ENCODE data around the gene CREB5.
"Not testable (repeated sequence)": the region's sequence is repeated elsewhere in the genome, so short reads cannot be mapped to it uniquely, and the experiment has no call there.

Gene CREB5

GRCh38 chr7:28793381-28794085 lies 381.2 kb downstream of the CREB5 start:
- no peak for DNase-seq

- no peak for DNase-seq
Measured at GRCh38 chr7:28798274-28798673, 386.0 kb downstream of the CREB5 start.

DNA sequence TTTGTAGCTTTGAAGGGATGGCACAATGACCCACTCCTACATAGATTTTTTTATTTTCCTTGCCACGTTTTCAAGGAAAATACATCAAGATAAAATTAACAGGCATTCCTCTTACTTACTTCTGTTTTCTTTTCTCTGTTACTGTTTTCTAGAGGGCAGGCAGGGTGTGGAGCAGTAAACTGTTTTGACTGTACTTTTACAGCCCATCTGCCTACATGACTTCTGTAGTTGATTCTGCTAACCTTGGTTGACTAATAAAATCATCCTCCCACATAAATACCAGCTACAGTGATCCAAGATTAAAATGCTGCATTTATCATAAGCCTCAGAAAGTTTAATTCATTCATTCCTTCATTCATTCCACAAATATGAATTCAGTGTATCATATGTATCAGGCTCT lies 387.3 kb downstream of the CREB5 start:
- no peak for DNase-seq

GRCh38 chr7:28800150-28800549 lies 387.8 kb downstream of the CREB5 start:
- no peak for DNase-seq

DNA sequence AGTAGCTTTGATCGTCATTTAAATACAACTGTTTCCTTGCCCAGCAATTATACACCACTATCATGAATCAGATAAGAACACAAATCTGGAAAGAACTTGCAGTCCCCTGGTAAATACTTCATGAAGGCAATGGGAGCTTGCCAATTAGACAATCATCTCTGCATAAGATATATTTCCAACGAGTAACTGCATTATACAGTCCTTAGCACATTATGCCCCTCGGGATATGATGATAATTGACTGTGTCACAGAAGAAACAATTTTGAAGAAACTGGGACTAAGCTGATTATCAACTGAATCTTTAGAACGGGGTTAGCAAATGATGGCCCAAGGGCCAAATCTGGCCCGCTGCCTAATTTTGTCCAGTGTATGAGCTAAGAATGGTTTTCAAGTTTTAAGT lies 390.1 kb downstream of the CREB5 start:
- DNase-seq: no peak

- DNase-seq: no peak
Measured at GRCh38 chr7:28804157-28804556, 391.8 kb downstream of the CREB5 start.

DNA sequence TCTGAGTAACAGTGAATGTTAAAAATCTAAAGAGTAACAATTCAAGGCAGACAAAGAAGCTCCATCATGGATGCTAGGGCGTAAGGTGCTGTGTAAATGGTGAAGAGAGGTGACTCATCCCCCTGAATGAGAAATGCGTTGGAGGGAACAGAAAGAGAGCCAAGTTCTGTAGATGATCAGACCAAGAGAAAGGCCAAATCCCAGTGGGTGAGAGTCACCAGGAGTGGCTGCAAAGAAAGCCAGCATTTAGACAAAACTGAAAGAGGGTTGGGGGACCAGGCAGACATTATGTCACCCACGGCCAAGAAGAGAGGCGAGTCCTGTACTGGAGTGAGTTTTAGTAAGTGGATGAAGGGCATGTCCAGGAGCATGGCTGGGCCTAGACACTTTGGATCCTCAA lies 392.7 kb downstream of the CREB5 start:
- DNase-seq: no peak

- DNase-seq: no peak
Measured at GRCh38 chr7:28806841-28807240, 394.5 kb downstream of the CREB5 start.

DNA sequence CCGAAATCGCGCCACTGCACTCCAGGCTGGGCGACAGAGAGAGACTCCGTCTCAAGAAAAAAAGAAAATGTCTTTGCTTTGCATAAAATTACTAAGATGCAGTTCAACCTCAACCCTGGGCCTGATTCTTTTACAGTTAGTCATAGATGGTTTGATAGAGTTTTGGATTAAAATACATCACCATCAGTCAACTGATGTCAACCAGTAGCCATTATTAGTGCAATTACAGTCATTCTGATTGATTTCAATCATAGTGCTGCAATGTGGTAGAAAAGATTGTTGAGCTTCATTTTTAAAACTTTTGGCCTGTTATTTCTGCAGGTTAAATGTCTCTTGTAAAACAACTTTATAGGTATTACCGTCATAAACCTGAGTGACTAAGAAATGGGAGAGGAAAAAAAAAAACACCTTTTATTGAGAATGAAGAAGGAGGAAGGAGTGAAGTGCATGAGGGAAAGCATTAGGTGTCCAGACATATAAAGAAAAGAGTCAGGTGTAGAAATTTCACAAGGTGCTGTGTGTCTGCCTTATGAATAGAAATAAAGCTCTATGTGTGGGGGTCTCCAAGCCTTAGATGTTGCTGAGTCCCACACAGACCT lies 395.2 kb downstream of the CREB5 start:
- DNase-seq: no peak

DNA sequence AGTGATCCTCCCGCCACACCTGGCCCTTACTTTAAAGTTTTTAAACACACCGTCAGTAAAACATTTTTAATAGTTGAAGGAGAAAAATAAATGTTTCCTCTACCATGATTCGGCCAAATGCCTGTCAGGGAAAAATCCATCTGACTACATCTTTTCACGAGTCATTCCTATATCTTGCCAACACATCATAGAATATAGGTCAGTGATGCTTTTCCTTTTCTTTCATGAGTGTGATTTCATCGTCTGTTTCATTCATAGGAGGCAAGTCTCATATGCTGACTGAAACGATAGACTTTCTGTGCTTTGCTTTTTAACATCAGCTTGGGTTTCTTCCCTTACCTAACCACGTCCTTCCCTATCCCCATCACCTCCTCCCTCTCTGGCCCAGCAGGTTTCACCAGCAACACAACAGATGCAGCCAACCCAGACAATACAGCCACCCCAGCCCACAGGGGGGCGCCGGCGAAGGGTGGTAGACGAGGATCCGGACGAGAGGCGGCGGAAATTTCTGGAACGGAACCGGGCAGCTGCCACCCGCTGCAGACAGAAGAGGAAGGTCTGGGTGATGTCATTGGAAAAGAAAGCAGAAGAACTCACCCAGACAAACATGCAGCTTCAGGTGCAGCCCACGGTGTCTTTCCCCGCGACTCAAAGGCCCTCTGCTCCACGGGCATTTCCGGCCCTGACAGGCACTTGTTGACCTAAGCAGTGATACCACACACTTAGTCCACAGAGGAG lies 396.6 kb downstream of the CREB5 start:
- no peak for DNase-seq

DNA sequence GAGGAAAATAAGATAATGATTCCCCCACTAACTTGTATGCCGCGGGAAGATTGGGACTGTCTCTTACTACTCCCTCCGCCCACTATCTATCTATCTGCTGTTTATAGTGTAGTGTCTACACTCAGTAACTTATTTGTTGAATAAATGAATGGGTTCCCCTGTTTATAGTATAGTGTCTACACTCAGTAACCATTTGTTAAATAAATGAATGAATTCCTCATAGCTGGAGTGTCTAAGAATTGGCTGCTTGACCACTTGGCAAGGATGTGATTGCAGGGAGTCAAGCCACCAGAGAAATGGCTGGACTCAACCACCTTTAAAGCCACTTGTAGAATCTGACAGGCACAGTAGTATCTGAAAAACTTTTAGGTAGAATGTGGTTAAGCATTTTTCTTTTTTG lies 398.7 kb downstream of the CREB5 start:
- DNase-seq: no peak

DNA sequence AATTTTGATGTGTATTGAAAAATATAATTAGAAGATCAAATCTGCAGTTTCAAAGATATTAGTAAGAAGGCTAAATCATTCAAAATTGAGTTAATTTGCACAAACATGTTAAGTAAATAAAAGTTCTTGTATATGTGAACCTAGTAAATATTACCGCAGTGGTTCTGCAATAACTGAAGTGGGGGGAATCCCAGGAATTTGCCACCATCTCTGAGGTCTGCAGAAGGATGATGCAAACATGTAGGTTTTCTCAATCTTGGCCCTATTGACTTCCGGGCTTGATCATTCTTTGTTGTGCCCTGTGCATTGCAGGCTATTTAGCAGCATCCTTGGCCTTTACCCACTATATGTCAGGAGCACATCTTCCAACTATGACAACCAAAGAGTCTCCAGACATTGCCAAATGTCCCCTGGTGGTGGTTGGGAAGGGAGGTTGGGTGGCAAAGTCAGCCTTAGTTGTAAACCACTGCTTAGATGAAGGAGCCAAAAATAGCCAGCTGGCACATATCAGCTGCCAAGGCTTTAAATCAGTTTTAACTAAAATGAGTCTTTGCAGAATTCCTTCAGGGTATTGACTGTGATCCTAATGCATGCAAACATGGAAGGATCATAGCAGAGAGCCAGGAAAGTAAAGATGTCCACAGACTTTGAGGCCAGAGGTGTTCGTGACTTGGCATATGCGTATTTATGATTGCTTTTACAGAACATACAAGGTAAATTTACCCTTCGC lies 399.5 kb downstream of the CREB5 start:
- no peak for DNase-seq

DNA sequence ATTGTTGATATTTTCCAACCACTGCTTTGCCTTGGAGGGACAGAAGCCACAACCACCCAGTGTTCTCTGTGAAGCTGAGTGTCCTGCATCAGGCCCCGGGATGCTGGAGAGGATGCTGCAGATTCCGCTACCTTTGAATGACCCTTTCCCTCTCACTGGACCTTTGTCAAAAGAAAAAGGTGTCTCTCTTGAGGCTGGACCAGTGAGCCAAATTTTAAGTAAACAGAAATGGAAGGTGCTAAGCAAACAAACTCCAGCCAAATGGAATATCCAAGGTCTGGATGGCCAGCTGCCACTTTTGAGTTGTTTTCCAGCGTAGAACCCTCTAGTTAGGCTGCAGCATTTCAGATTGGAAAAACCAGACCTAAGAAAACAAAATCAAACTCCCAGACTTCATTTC lies 400.3 kb downstream of the CREB5 start:
- no peak for DNase-seq

- DNase-seq: no peak
Measured at GRCh38 chr7:28813243-28813962, 401.1 kb downstream of the CREB5 start.

DNA sequence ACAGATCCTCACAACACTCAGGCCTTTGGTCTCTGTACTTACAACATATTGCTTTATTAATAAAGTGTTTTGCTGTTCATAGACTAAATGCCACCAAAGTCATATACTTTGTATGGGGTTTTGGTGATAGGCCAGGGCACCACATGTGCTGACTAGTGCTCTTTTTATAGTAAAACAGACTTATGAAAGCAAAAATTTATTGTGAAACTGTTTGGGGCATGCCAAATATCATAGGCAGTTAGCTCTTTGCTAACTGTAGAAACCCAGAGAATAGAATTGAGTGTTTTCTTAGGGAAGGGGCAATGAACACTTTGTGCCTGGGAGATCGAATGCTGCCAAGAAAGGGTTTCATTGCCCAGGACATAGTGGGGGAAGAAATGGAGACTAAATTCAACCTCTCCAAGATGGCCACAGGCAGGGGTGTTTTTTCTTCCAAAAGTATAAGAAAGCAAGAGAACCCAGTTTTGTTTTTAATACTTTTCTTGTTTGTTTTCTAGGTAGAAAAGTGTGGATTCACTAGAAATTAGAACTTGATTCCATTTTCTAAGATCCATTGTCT lies 403.1 kb downstream of the CREB5 start:
- DNase-seq: no peak

DNA sequence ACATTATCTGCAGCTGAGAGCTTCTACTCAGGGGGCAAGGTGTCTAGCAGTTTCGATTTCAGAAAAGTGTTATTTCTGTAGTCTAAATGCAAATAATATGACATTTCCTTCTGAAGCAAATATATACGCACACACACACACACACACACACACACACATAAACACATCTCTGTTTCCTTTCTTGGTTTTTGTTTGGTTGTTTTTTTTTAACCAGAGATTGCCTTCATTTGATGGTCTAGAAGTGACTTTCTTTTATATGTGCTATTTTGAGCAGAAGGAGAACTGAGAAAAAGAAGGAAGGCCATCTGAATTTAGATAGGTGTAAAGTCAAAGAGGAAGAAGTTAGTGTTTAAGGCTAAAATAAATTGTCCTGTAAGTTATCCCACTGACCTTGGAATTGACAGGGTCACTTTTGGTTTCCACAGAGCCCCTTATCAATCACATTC lies 403.6 kb downstream of the CREB5 start:
- no peak for DNase-seq

- DNase-seq: no peak
Measured at GRCh38 chr7:28818996-28819395, 406.7 kb downstream of the CREB5 start.

GRCh38 chr7:28823582-28823981 lies 411.3 kb downstream of the CREB5 start:
- no peak for DNase-seq

- not testable (repeated sequence) for DNase-seq
Measured at GRCh38 chr7:28825817-28826448, 413.6 kb downstream of the CREB5 start.

DNA sequence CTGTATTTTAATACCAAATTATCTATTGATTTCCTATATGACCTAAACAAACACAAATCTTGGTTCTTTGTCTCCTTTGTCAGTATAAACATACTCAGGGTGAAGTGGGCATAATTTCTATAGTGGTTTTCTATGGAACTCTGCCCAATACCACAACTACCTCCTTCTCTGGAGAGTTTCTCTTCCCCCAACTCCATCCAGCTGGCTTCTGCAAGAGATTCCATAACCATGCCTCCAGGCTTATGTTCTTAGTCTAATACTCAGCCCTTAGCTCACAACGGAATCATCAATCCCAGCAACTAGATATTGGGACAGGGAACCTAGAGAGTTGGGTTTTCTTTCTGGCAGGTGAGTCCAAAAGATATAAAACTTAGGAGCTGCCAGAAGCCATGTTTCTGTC lies 418.5 kb downstream of the CREB5 start:
- DNase-seq: no peak

- no peak for DNase-seq
Measured at GRCh38 chr7:28832669-28833068, 420.4 kb downstream of the CREB5 start.

DNA sequence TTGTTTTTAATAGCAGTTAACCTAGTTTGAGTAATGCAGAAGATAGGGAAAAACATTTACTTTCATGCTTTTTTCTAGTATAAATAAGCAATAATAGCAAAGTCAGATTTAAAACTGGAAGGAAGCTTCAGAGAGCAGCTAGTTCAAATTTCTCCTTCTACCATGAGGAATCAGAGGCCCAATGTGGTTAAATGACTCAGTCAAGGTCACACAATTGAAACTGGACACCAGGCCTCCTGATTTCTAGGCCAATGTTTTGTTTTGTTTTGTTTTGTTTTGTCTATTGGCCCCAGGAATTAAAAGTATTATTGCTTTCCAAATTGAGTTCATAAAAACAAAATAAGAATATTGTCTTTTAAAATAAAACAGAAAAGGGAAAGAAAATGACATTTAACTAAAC lies 423.5 kb downstream of the CREB5 start:
- no peak for DNase-seq

All from activated T-cell treated with anti-CD3 and anti-CD28 coated beads, Interleukin-2, amount 50 U/mL, for 48 hours (primary cell).